Nephron (organoid): Measurements from ENCODE around the gene ZNF462.
A peak's percentile ranks its signal among the peaks of the same experiment; 100 is the strongest.

Experiments used
- H3K27ac Mint-ChIP-seq, 3 experiments: 2 replicates each; pipeline ENCODE4 v1.8.0; 2020; ENCODE audit warnings: mixed read lengths in 3 of 3, mild to moderate bottlenecking in 2 of 3, moderate library complexity in 1 of 3
- H3K27me3 Mint-ChIP-seq: 2 replicates; pipeline ENCODE4 v1.8.0; 2021; ENCODE audit warnings: low read depth, mild to moderate bottlenecking, moderate library complexity, mixed read lengths
- H3K36me3 Mint-ChIP-seq: 2 replicates; pipeline ENCODE4 v1.8.0; 2020; ENCODE audit warnings: low read depth, mixed read lengths
- H3K4me1 Mint-ChIP-seq: 2 replicates; pipeline ENCODE4 v1.8.0; 2020; ENCODE audit warnings: mixed read lengths
- H3K4me3 Mint-ChIP-seq, 3 experiments: 2 replicates each; pipeline ENCODE4 v1.8.0; 2020; ENCODE audit warnings: mild to moderate bottlenecking in 3 of 3, mixed read lengths in 3 of 3, moderate library complexity in 2 of 3
- H3K9me3 Mint-ChIP-seq: 2 replicates; pipeline ENCODE4 v1.8.0; 2020; ENCODE audit warnings: mixed read lengths
- CTCF ChIP-seq, 3 experiments: fragments of 200-600 bp; sonication (generic); IDR thresholded peaks; one replicate each; pipeline ENCODE4 v1.5.0; 2021; ENCODE audit warnings: antibody characterized with exemption in 3 of 3; ENCODE audit not compliant: unreplicated experiment in 3 of 3

ZNF462 gene

GRCh38 chr9:106906129-106906528, 43.2 kb downstream of the ZNF462 start:
- Mint-ChIP-seq H3K36me3 (peaks cover 83% of the 10 kb centered on the region), H3K4me1 (no peaks in the 10 kb centered on the region), H3K9me3 (peaks cover 64% of the 10 kb centered on the region), H3K27ac (no peak overlapping the region), H3K27me3 (no peaks in the 10 kb centered on the region), H3K4me3 (no peak overlapping the region)
- no peak for TF ChIP-seq CTCF (IDR thresholded peaks at IDR 0.05; ENCODE audit: unreplicated experiment in 3 of 3)

- TF ChIP-seq CTCF (IDR thresholded peaks at IDR 0.05; ENCODE audit: unreplicated experiment in 3 of 3): no peak
- H3K36me3 Mint-ChIP-seq: peaks cover 55% of the 10 kb centered on the region
- peak overlapping the region in 1 of 3 experiments; percentile 6 for H3K27ac Mint-ChIP-seq
- no peak overlapping the region for H3K4me3 Mint-ChIP-seq
- no peaks in the 10 kb centered on the region for H3K27me3 Mint-ChIP-seq
- H3K9me3 Mint-ChIP-seq: peaks cover 9% of the 10 kb centered on the region
- peaks cover 26% of the 10 kb centered on the region for H3K4me1 Mint-ChIP-seq
Measured at GRCh38 chr9:106911951-106912350, 49.0 kb downstream of the ZNF462 start.

GRCh38 chr9:106913276-106913675, 50.3 kb downstream of the ZNF462 start:
- TF ChIP-seq CTCF (IDR thresholded peaks at IDR 0.05; ENCODE audit: unreplicated experiment in 3 of 3): no peak
- no peak overlapping the region for H3K4me3 Mint-ChIP-seq
- peaks cover 4% of the 10 kb centered on the region for H3K9me3 Mint-ChIP-seq
- no peaks in the 10 kb centered on the region for H3K27me3 Mint-ChIP-seq
- peaks cover 33% of the 10 kb centered on the region for H3K4me1 Mint-ChIP-seq
- no peak overlapping the region for H3K27ac Mint-ChIP-seq
- H3K36me3 Mint-ChIP-seq: peaks cover 50% of the 10 kb centered on the region

- Mint-ChIP-seq H3K9me3 (no peaks in the 10 kb centered on the region), H3K4me1 (peaks cover 56% of the 10 kb centered on the region), H3K27ac (peak overlapping the region; percentile 82 to 93 (median 83)), H3K27me3 (no peaks in the 10 kb centered on the region), H3K36me3 (peaks cover 58% of the 10 kb centered on the region), H3K4me3 (no peak overlapping the region)
- TF ChIP-seq CTCF (IDR thresholded peaks at IDR 0.05; ENCODE audit: unreplicated experiment in 3 of 3): no peak
Measured at GRCh38 chr9:106915851-106916250, 52.9 kb downstream of the ZNF462 start.

GRCh38 chr9:106916466-106917235, 53.7 kb downstream of the ZNF462 start:
- Mint-ChIP-seq H3K4me1 (peaks cover 64% of the 10 kb centered on the region), H3K27me3 (no peaks in the 10 kb centered on the region), H3K4me3 (no peak overlapping the region), H3K9me3 (no peaks in the 10 kb centered on the region), H3K36me3 (peaks cover 66% of the 10 kb centered on the region), H3K27ac (peak overlapping the region; percentile 82 to 93 (median 83))
- no peak for TF ChIP-seq CTCF (IDR thresholded peaks at IDR 0.05; ENCODE audit: unreplicated experiment in 3 of 3)
